ENCODE results near the gene ZMIZ2. TPM values are rescaled to one million over a fixed set of nuclear protein-coding genes. Genes with fewer than 3 reads are reported as not detected.
"Not testable (repeated sequence)": the region's sequence is repeated elsewhere in the genome, so short reads cannot be mapped to it uniquely, and the experiment has no call there.

Gene ZMIZ2
- total RNA-seq, 2 experiments from 2014 or later, result 77.8 to 80.7 TPM

DNA sequence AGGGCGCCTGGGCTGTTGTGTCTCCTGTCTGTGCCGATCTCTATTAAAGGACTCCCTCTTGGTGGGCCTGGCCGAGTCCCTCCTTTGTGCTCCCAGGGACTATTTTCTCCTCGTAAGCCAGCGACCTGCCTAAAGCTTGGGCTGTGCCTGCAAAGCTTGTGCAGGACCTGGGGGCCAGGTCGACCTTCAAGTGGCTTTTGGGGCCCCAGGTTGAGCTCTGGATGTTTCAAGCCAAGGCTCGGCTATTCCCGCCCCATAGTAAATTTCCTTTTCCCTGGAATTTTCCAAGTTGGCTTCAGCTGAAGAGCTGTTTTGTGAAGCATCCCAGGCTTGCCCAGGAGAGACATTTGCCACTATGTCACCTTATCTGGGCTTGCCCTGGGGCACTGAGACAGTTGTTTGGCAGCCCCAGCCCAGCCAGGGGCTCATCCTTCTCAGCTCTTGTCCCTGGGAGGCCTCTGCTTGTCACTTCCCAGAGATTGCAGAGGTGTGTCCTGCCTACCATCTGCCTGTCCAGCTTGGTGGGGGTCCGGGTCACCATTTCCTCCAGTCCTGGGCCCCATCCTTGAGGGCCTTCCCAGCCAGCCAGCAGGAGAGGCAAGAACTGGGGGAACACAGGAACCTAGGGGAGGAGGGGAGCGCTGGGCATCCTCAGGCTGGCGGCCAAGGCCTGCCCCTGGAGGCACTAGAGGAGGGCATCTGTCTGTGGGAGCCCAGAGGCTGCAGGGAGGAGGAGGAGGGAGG is 20.2 kb downstream of the ZMIZ2 start:
- DNase-seq (no peak), ATAC-seq (no peak)
- H3K36me3 Mint-ChIP-seq (ENCODE audit: low read depth), result peaks cover 37% of the 10 kb centered on the region
- peak overlapping the region; percentile 28 for H3K27ac Mint-ChIP-seq
- no peak overlapping the region for H3K4me3 Mint-ChIP-seq
- ChIA-PET POLR2A (interaction anchor here (1.1 to 1.9 kb wide), 3 partner anchors 19 to 186 kb away, joined by 3 to 5 read pairs (median 5); partner anchors contain the start of genes OGDH and TMED4), CTCF (interaction anchor here (0.6 to 2.5 kb wide), 6 partner anchors 10 to 367 kb away, joined by 3 to 6 read pairs (median 3); no protein-coding TSS in a partner anchor)
- peaks cover 40% of the 10 kb centered on the region for H3K4me1 Mint-ChIP-seq (ENCODE audit: low read depth)
- H3K27me3 Mint-ChIP-seq (ENCODE audit: low read depth), result no peaks in the 10 kb centered on the region
- H3K9me3 Mint-ChIP-seq (ENCODE audit: insufficient read depth), result no peaks in the 10 kb centered on the region

DNA sequence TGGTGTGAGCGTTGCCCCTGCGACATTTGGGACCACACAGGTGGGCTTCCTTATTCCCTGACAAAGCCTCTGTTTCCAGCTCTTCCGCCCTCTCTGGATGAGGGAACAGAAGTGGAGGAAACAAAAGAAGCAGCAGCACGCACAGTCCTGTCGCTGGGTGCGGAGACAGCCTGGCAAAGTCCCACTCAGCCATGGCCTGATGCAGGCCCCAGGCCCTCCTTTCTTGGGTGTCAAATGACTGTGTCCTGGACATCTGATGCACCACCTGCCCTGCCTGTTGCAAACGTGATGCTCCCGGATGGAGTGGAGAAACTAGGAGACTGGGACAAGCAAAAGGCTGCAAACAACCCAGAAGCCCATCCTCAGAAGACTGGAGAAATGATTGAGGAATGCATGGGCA is 20.7 kb downstream of the ZMIZ2 start:
- H3K4me3 Mint-ChIP-seq, result no peak overlapping the region
- POLR2A ChIA-PET, result interaction anchor here (0.6 to 1.9 kb wide), 4 partner anchors 19 to 187 kb away, joined by 3 to 5 read pairs (median 4); partner anchors contain the start of genes OGDH and TMED4

GRCh38 chr7:44769776-44770294 is 21.2 kb downstream of the ZMIZ2 start:
- Mint-ChIP-seq H3K27me3 (ENCODE audit: low read depth) (peaks cover 3% of the 10 kb centered on the region), H3K36me3 (ENCODE audit: low read depth) (peaks cover 31% of the 10 kb centered on the region), H3K9me3 (ENCODE audit: insufficient read depth) (no peaks in the 10 kb centered on the region), H3K4me3 (peak overlapping the region; percentile 20), H3K4me1 (ENCODE audit: low read depth) (peaks cover 40% of the 10 kb centered on the region), H3K27ac (peak overlapping the region; percentile 78)
- CTCF ChIA-PET, result interaction anchor here (0.6 to 2.5 kb wide), 5 partner anchors 9 to 182 kb away, joined by 3 to 6 read pairs (median 3); no protein-coding TSS in a partner anchor
- DNase-seq (peak; percentile 60), ATAC-seq (peak; percentile 66)
- POLR2A ChIA-PET, result interaction anchor here (0.6 to 1.9 kb wide), 5 partner anchors 17 to 188 kb away, joined by 3 to 5 read pairs (median 3); partner anchors contain the start of genes OGDH and TMED4

More for the DNA sequence above, 20.7 kb downstream of the ZMIZ2 start:
- CTCF ChIA-PET, result interaction anchor here (0.6 to 2.5 kb wide), 5 partner anchors 9 to 181 kb away, joined by 3 to 6 read pairs (median 3); no protein-coding TSS in a partner anchor
- H3K27ac Mint-ChIP-seq, result peak overlapping the region; percentile 78
- no peak for DNase-seq
- H3K27me3 Mint-ChIP-seq (ENCODE audit: low read depth), result peaks cover under 1% of the 10 kb centered on the region
- ATAC-seq, result no peak
- H3K9me3 Mint-ChIP-seq (ENCODE audit: insufficient read depth), result no peaks in the 10 kb centered on the region
- peaks cover 33% of the 10 kb centered on the region for H3K36me3 Mint-ChIP-seq (ENCODE audit: low read depth)
- H3K4me1 Mint-ChIP-seq (ENCODE audit: low read depth), result peaks cover 40% of the 10 kb centered on the region

DNA sequence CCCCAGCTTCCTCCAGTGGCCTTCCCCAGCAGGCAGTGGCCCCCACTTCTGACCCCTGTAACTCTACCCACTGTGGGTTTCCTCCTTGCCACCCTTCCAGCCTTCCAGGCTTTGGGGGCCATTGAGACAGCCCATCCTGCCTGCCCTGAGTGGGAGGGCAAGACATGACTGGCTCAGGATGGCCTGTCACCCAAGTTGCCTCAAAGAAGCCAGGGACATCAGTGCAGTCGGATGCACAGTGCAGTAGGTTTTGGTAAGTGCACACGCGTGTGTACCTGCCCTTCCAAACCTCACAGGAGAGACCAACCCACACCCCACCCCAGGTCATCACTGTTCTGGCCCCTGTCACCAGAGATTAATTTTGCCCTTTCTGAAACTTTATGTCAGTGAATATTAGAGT is 22.7 kb downstream of the ZMIZ2 start:
- Mint-ChIP-seq H3K4me3 (no peak overlapping the region), H3K9me3 (ENCODE audit: insufficient read depth) (no peaks in the 10 kb centered on the region), H3K27ac (no peak overlapping the region), H3K27me3 (ENCODE audit: low read depth) (peaks cover 12% of the 10 kb centered on the region), H3K4me1 (ENCODE audit: low read depth) (peaks cover 40% of the 10 kb centered on the region), H3K36me3 (ENCODE audit: low read depth) (peaks cover 23% of the 10 kb centered on the region)
- ChIA-PET POLR2A (interaction anchor here (0.8 kb wide), 1 partner anchor 164 kb away, joined by 3 read pairs; no protein-coding TSS in a partner anchor), CTCF (interaction anchor here (1.0 to 1.8 kb wide), 4 partner anchors 19 to 365 kb away, joined by 3 to 5 read pairs (median 3); no protein-coding TSS in a partner anchor)
- ATAC-seq, result no peak
- no peak for DNase-seq

DNA sequence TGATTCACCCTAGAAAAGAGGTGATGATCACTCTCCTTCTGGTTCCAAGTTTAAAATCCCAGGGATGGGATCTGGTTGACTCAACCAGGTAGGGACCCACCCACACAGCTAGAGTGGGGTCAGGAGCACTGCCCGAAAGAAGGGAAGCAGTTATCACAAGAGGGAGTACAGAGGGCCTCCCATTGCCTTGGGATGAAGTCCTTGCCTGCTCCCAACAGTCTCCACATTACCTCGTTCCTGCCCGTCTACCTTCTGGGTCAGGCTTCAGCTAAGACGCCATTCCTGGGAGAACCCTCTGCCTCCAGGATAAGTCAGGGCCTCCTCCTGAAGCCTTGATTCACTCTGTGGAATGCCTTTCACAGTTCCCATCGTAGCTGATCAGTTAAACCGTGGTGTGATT is 23.8 kb downstream of the ZMIZ2 start:
- ChIA-PET POLR2A (interaction anchor here (1.0 kb wide), 1 partner anchor 190 kb away, joined by 4 read pairs; no protein-coding TSS in a partner anchor), CTCF (interaction anchor here (1.0 kb wide), 2 partner anchors 19 to 109 kb away, joined by 3 read pairs; no protein-coding TSS in a partner anchor)
- DNase-seq, result no peak
- H3K36me3 Mint-ChIP-seq (ENCODE audit: low read depth), result peaks cover 15% of the 10 kb centered on the region
- no peak overlapping the region for H3K27ac Mint-ChIP-seq
- H3K27me3 Mint-ChIP-seq (ENCODE audit: low read depth), result peaks cover 13% of the 10 kb centered on the region
- peaks cover 39% of the 10 kb centered on the region for H3K4me1 Mint-ChIP-seq (ENCODE audit: low read depth)
- no peaks in the 10 kb centered on the region for H3K9me3 Mint-ChIP-seq (ENCODE audit: insufficient read depth)
- H3K4me3 Mint-ChIP-seq, result no peak overlapping the region
- ATAC-seq, result no peak

GRCh38 chr7:44772867-44773266 is 24.2 kb downstream of the ZMIZ2 start:
- Mint-ChIP-seq H3K4me3 (no peak overlapping the region), H3K4me1 (ENCODE audit: low read depth) (peaks cover 35% of the 10 kb centered on the region), H3K27ac (no peak overlapping the region), H3K36me3 (ENCODE audit: low read depth) (peaks cover 11% of the 10 kb centered on the region), H3K9me3 (ENCODE audit: insufficient read depth) (no peaks in the 10 kb centered on the region), H3K27me3 (ENCODE audit: low read depth) (peaks cover 13% of the 10 kb centered on the region)
- DNase-seq (no peak), ATAC-seq (no peak)
- CTCF ChIA-PET, result interaction anchor here (1.0 kb wide), 1 partner anchor 18 kb away, joined by 3 read pairs; no protein-coding TSS in a partner anchor
- POLR2A ChIA-PET, result interaction anchor here (1.0 kb wide), 1 partner anchor 190 kb away, joined by 4 read pairs; no protein-coding TSS in a partner anchor

DNA sequence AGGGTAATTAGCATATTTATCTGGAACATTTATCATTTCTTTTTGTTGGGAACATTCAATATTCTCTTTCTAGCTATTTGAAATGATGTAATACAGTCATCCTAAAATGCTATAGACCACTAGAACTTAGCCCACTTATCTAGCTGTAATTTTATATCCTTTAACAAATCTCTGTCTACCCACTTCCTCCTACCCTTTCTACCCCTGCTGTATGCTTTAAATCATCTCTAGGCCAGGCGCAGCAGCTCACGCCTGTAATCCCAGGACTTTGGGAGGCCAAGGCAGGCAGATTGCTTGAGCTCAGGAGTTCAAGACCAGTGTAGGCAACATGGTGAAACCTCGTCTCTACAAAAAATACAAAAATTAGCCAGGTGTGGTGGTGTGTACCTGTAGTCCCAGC is 25.8 kb downstream of the ZMIZ2 start:
- H3K4me3 Mint-ChIP-seq; H3K9me3 Mint-ChIP-seq (ENCODE audit: insufficient read depth); H3K36me3 Mint-ChIP-seq (ENCODE audit: low read depth); H3K27ac Mint-ChIP-seq; DNase-seq; ATAC-seq; POLR2A ChIA-PET: not testable (repeated sequence)
- CTCF ChIA-PET, result interaction anchor here (1.0 to 1.6 kb wide), 2 partner anchors 73 to 83 kb away, joined by 3 read pairs; no protein-coding TSS in a partner anchor
- Mint-ChIP-seq H3K4me1 (ENCODE audit: low read depth) (peaks cover 18% of the 10 kb centered on the region), H3K27me3 (ENCODE audit: low read depth) (peaks cover 13% of the 10 kb centered on the region)

GRCh38 chr7:44775383-44776107 is 26.9 kb downstream of the ZMIZ2 start:
- H3K4me3 Mint-ChIP-seq, result no peak overlapping the region
- no peak overlapping the region for H3K27ac Mint-ChIP-seq
- ATAC-seq, result no peak
- POLR2A ChIA-PET, result no interaction called here
- H3K36me3 Mint-ChIP-seq (ENCODE audit: low read depth), result no peaks in the 10 kb centered on the region
- no peak for DNase-seq
- no peaks in the 10 kb centered on the region for H3K9me3 Mint-ChIP-seq (ENCODE audit: insufficient read depth)
- H3K4me1 Mint-ChIP-seq (ENCODE audit: low read depth), result peaks cover 8% of the 10 kb centered on the region
- peaks cover 16% of the 10 kb centered on the region for H3K27me3 Mint-ChIP-seq (ENCODE audit: low read depth)
- CTCF ChIA-PET, result interaction anchor here (0.7 kb wide), 1 partner anchor 9 kb away, joined by 4 read pairs; no protein-coding TSS in a partner anchor

DNA sequence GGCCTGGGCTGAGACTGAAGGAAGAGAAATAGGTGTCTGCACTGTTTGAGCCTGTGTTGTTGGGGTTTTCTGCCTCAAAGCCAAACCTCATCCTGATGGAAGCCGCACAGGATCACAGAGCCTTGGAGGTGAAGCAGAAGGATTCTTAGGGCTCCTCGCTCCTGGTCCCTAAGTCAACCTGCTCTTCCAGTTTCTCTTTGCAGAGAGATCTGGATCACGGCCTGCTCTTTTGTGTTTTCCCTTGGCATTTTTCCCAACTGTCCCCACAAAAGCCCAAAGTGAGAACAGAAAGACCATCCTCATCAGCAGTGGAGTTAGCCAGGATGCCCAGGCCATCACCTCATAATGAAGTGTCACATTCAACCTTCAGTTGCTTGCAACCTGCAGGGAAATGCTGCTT is 27.6 kb downstream of the ZMIZ2 start:
- no peak overlapping the region for H3K4me3 Mint-ChIP-seq
- H3K4me1 Mint-ChIP-seq (ENCODE audit: low read depth), result peaks cover 3% of the 10 kb centered on the region
- POLR2A ChIA-PET, result no interaction called here
- no peak overlapping the region for H3K27ac Mint-ChIP-seq
- ATAC-seq (no peak), DNase-seq (no peak)
- peaks cover 16% of the 10 kb centered on the region for H3K27me3 Mint-ChIP-seq (ENCODE audit: low read depth)
- H3K9me3 Mint-ChIP-seq (ENCODE audit: insufficient read depth), result no peaks in the 10 kb centered on the region
- no peaks in the 10 kb centered on the region for H3K36me3 Mint-ChIP-seq (ENCODE audit: low read depth)
- CTCF ChIA-PET, result interaction anchor here (0.7 kb wide), 1 partner anchor 10 kb away, joined by 4 read pairs; no protein-coding TSS in a partner anchor

GRCh38 chr7:44782460-44782859 is 33.8 kb downstream of the ZMIZ2 start:
- H3K9me3 Mint-ChIP-seq (ENCODE audit: insufficient read depth), result peaks cover 9% of the 10 kb centered on the region
- H3K4me1 Mint-ChIP-seq (ENCODE audit: low read depth), result no peaks in the 10 kb centered on the region
- ChIA-PET CTCF (no interaction called here), POLR2A (no interaction called here)
- peak overlapping the region; percentile 74 for H3K27ac Mint-ChIP-seq
- H3K27me3 Mint-ChIP-seq (ENCODE audit: low read depth), result peaks cover 4% of the 10 kb centered on the region
- ATAC-seq, result no peak
- peaks cover 3% of the 10 kb centered on the region for H3K36me3 Mint-ChIP-seq (ENCODE audit: low read depth)
- no peak overlapping the region for H3K4me3 Mint-ChIP-seq
- DNase-seq, result no peak

- Mint-ChIP-seq H3K4me1 (ENCODE audit: low read depth) (no peaks in the 10 kb centered on the region), H3K36me3 (ENCODE audit: low read depth) (peaks cover 3% of the 10 kb centered on the region), H3K27ac (no peak overlapping the region), H3K9me3 (ENCODE audit: insufficient read depth) (peaks cover 9% of the 10 kb centered on the region), H3K4me3 (no peak overlapping the region), H3K27me3 (ENCODE audit: low read depth) (peaks cover 4% of the 10 kb centered on the region)
- no peak for DNase-seq
- ATAC-seq, result no peak
- POLR2A ChIA-PET, result no interaction called here
- CTCF ChIA-PET, result no interaction called here
Observed at GRCh38 chr7:44783407-44783806, 34.8 kb downstream of the ZMIZ2 start.
